NCI-H82 treated with DMSO at 0.1 percent for 48 hours (cell line): Measurements from ENCODE around the gene LRRN4.
A peak's percentile ranks its signal among the peaks of the same experiment; 100 is the strongest.
"Not testable (repeated sequence)": the region's sequence is repeated elsewhere in the genome, so short reads cannot be mapped to it uniquely, and the experiment has no call there.

Experiments used
- DNase-seq: peaks from one replicate; lab custom pipeline; 2025; ENCODE audit not compliant: unreplicated experiment; lab: John Stamatoyannopoulos, UW

The LRRN4 gene

DNA sequence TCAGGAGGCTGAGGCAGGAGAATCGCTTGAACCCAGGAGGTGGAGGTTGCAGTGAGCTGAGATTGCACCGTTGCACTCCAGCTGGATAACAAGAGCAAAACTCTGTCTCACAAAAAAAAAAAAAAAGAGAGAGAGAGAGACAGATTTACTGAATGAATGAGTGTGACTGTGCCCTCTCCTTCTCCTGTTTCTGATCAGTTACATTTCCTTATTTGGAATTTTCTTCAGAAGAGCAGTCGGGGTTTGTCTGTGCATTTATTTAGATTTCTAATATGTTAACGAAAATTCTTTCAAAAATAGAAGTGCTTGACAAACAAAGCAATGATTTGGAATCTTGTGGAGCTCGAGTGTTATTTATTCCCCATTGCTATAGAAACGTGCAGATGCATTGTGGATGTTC, 6.4 kb upstream of the LRRN4 start:
- DNase-seq = no peak

DNA sequence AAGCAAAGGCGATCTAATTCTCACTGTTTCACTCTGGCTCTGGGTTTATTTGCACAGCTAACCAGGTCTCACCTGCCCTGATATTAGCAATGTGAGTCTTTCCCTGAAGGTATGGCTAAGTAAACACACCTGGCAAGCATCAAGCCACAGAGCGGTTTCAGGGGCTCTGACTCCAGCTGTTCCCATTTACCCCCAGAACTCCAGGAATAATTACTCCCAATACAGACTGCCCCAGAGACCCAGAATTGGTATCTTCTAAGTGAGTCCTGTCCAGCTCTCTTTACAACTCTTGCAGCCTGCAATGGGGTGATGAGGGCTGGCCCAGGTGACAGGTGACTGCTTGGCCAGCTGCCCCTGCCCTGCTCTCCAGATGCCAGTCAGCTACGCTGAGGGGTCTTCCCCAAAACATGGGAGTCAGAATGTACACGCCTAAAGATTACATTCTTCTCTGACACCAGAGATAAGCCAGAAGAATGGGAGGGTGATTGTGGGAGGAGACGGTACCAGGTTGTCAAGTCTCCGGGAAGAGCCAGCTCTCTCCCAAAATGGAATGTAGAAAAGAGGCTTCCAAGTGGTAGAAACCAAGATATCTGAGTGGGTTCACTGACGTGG, 4.9 kb upstream of the LRRN4 start:
- no peak for DNase-seq

DNA sequence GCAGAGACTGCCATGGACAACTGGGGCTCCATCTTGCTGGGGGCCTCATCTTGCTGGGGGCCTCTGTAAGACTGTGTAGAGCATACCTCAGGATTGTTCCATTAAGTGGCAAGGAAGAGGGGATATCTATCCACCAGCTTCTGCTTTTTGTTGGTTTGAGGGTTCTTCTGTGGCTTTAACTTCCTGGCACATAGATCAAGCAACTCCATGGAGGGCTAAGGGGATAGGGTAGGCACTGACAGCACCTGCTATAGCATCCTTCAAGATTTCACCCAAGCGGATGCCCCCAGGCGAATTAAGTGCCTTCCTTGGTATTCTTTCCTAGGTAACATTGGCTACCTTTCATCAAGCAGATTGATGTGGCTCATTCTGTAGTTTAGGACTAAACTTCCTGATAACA, 3.8 kb upstream of the LRRN4 start:
- DNase-seq = no peak

DNA sequence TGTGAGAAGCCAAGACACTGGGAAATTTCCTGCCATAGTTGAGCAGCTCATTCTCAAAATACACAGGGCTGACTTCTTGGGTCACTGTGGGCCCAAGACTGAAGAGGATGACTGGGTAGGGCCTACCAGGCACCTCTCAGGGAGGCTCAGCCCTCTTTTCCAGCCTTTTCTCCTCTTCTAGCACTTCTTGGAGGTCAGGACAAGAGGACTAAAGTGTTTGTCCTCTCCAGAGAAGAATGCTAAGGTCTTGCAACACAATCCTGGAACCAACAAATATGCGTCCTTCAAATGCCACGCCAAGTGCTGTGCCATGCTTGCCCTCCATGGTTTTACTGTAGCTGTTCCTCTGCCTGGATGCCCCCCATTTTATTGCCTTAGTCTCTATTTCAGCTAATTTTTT, 3.3 kb upstream of the LRRN4 start:
- DNase-seq = no peak

DNA sequence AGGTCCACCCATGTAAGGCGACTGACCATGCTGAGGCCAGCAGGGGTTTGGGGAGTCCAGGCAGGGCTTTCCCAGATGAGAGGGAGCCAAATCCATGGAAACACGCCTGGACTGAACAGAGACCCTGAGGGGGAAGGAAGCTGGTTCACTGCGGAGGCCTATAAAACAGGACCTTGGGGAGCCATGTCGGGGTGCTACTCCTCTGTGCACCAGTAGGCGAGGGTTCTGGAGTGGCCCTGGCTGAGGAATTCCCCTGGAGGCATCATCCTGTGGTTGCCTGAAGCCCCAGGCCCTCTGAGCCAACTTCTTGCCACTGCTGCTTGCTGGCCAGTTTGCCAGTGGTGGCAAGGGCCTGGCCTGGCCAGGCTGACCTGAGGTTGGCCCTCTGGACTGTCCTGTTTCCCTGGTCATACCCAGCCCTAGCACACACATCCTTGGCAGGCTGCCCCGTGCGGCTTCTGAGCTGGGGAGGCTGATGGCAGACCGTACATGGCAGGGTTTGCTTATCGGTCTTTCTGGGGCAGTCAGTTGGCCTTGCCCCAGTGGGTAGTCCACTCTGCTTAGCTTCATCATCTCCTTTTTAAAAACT, 2.2 kb upstream of the LRRN4 start:
- DNase-seq = no peak

DNA sequence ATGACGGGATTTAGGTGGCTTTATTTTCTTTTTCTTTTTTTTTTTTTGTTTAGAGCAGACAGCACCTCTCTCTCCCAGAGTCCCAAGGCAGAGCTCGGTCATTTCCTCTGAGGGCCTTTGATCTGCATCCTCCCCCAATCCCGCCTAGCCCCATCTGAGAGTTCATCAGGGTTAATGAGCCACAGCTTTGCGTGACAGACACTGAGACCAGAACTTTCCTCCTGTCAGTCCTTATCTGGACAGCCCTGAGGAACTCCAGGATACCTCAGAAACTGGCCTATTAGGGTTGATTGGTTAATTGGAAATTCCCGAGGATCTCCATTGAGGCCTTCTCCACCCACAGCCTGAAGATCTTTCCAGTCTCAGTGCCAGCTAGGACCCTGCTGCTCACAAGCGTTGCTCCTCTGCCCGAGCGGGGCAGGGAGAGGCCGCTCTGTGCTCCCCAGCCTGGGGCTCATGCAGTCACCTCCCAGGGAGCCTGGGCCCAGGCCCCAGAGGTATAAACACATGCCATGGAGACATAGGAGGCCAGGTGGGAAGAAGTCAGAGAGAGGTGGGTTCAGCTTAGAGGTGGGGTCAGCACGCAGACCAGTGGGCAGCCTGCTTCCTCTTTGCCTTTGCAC, 1.4 kb upstream of the LRRN4 start:
- DNase-seq = no peak

DNA sequence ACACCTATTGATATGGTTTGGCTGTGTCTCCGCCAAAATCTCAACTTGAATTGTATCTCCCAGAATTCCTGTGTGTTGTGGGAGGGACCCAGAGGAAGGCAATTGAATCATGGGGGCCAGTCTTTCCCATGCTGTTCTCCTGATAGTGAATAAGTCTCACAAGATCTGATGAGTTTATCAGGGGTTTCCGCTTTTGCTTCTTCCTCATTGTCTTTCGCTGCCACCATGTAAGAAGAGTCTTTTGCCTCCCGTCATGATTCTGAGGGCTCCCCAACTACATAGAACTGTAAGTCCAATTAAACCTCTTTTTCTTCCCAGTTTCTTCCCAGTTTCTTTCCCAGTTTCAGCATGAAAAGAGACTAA, 810 bp upstream of the LRRN4 start:
- DNase-seq = not testable (repeated sequence)

DNA sequence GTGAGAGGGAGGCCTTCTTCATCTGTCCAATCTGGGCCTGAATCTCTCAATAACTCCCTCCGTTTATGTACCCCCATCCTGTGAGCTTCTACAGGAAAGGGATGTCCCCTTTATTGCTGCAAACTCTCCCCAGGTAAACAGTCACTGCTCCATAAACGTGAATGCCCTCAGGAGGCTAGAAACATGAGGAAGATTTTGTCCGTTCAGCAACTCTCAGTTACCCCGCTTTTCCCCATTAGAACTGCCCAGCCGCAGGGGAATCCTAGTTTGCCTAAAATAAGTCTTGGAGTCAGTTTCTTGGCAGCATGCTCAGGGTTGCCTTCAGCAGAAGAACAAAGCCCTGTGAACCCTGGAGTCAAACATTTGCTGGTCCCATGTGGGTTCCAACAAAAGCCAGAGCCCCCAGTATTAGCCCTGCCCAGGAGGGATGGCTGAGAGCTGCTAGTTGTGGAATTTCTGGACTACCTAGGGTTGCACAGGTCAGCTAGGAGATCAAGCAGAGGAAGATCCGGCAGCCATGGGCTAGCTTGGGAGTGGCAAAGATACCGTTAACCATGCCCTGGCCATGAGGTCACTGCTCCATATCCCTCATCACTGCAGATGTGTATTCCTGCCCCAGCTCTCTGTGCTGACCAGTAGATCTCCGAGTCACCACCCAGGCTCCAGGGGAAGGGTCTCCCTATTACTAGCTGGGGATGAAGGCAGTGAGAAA, 640 bp downstream of the LRRN4 start:
- DNase-seq = no peak

DNA sequence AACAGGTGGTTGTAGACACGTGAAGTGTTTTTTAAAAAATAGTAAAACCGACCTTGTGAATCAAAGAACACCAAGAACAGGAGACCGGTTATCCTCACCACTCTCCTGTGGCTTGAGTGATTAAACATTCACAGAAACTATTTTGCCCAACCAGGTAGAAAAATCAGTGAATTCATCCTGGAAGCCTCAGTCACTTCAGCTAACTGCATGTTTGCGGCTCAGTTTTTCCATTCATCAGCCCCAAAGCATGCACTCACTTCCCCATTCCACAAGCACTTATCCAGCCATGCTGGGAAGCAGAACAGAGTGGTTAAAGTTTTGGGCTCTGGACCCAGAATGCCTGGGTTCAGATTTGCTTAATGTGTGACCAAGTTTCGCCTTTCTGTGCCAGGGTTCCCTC, 2.4 kb downstream of the LRRN4 start:
- no peak for DNase-seq

DNA sequence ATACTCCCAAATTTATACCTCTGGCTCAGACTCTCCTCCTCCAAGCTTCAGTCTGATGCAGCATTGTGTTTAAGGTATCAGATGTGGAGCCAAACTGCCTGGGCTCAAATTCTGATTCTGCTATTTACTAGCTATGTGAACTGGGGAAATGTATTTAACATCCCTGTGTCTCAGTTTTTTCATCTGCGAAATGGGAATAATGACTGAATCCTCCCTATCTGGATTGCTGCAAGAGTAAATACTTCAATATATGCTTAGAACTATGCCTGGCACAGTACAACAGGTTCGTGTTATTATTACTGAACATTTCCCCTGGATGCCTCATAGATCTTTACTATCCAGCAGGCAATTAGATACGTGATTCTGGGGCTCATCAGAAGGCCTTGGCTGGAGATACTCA, 5.5 kb downstream of the LRRN4 start:
- DNase-seq = no peak

DNA sequence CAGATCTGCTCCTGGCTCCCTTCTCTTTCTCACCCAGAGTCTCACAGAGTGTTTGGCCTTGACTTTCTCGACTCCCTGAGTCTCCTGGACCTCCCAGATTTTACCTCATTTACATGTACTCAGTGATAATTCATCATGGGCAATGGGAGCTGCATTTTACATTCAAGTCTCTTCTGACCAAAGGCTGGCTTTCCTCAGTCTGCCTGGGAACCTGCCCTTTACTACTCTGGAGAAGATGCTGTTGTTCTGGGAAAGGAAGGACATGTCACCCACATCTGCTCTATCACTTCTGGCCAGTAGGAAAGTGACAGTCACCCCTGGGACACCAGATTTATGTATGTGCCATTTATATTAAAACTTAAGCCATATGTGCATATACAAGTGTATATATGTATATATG, 7.4 kb downstream of the LRRN4 start:
- no peak for DNase-seq

DNA sequence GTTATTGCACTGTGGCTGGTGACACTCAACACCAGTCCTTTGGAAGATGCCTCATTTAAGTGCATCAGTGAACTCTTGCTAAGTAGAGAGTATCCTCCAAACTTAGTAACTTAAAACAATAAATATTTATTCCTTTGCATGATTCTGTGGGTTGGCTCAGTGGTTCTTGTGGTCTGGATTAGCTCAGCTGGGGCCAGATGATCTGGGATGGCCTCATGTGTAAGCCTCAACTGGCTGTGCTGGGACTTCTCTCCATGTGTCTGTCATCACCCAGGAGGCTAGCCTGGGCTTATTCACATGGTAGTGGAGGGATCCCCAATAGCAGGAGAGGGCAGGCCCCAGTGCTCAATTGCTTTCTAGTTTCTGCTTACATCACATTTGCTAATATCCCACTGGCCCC, 8.3 kb downstream of the LRRN4 start:
- no peak for DNase-seq

DNA sequence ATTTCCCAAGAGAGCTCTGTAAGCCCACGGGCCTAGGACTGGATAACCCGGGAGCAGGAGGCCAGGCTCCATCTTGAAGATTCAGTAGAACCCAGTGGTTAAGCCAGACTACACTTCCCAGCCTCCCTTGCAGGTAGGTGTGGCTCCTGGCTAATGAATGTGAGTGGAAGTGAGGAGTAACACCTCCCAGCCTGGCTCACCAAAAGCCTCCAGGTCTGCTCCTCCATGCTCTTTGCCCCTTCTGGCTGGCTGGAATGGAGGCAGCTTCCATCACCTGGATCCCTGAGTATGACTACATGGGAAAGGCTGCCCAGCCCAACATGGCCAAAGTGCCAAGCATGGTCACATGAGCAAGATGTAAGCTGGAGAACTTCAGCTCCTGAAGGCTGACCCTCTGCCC, 9.7 kb downstream of the LRRN4 start:
- no peak for DNase-seq

DNA sequence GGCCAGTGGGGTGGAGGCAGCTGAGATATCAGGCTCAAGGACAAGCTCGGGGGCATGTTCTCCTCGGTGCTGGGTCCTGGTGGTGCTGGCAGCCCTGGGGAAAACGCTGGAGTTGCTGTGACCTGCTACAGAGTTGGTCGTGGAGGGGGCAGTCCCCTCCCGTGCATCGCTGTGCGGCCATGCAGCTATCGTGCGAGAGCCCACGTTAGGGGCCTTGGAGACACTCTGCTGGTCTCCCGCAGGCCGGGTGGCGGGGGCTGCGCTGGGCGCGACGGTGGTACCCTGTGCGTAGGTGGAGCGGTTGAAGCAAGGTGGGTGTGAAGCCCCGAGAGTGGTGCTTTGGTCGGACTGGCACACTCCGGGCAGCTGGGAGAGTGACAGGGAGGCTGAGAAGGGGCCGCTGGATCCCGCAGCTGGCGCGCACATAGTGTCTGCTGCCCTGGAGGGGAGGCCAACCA, 12.0 kb downstream of the LRRN4 start:
- no peak for DNase-seq

DNA sequence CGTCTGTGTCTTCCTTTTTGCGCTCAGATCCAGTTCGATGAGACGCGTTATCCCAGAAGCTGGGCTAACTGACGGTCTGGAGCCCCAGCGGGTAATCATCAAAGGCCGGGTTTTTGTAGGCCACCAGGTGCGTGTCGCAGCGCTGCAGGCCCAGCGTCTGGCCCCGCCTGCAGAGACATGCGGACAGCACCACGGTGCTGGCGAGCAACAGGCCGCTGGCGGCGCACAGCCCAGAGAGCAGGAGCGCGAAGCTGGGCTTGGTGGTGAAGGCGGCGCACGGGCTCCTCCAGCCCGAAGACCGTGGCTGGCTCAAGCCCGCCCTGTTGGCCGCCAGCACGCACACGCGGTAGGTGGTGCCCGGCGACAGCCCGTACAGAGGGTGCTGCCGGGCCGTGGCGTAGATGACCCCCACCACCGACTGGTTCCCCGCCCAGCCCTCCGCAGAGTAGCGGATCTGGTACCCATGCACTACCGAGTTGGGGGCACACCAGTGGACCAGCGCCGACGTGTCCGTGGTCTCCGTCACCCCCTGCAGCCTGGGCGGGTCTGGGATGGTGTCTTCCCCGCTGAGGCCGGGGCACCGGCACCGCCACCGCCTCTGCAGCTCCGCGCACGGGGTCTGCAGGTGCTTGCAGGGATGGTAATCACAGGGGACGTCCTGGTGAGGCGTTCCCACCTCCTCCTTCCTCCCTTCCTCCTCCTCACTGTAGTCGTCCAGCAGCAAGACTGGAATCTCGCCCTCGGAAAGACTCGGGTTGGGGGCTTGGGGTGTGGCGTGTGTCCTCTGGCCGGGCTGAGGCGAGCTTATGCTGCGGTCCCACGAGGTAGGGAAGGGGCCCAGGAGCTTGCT, 12.7 kb downstream of the LRRN4 start:
- DNase-seq = no peak

DNA sequence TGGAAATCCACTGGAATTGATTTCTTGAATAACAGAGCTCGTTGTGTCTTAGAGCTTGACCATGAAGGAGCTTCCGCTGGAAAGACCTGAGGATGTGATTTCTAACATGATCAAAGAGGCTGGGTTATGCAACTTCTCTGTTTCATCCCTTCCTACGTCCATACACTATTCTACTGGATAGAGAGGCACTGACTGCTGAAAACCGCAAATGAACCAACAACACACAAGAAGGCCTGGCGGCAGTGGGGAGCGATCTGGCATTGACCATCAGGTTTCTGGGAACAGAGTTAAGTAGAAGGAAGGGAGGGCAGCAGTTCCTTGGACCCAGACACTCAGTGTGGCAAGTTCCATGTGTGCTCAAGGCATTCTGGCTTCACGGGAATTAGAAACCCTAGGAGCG, 13.3 kb downstream of the LRRN4 start:
- DNase-seq = no peak

DNA sequence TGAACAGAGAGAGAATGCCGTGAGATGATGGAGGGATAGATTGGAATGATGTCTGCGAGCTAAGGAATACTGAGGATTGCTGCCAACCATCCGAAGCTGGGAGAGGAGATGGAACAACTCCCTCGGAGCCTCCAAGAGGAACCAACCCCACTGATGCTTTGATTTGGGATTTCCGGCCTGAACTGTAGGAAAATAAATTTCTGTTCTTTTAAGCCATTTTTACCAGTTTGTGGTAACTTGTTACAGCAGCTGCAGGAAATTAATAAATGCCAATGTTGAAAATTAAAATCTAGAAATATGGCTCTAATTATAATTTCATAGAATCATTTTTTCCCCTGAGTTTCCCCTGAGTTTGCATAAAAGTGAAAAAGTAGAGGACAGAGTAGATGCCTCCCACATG, 14.1 kb downstream of the LRRN4 start:
- DNase-seq = no peak

DNA sequence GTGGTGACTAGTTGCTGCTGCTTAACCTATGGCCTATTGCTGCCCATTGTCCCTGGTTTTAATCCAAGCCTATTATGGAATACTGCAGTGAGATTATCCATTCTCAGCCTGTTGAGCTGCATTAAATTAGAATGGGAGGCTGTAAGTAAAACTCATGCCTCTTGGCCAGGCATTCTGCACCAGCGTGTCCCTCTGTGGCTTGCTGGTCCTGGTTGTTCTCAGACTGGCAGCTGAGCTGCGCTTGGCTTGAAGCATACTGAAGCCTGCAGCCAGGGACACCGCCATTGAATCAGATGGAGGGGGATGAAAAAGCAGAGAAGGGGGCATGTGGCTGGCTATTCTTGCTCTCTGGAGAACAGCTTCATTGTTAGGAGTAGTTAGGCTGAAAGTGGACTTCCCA, 15.6 kb downstream of the LRRN4 start:
- peak; percentile 46 for DNase-seq

DNA sequence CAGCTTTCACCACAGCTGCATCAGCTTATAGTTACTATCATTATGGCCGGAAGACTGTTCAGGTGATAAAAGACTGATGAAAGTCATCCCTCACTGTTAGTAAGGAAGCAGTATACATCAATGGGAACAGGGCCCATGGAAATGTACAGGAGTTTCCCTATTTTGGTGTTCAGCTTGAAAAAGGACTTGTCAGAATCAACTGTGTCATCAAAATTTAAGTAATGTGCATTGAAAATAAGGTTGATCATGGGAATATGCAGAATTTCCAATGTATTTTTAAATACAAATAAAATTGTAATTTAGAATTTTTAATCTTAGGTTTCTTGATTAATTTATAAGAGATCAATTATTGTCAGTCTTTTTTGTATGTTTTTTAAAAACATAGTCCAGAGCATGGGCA, 16.8 kb downstream of the LRRN4 start:
- DNase-seq = no peak

DNA sequence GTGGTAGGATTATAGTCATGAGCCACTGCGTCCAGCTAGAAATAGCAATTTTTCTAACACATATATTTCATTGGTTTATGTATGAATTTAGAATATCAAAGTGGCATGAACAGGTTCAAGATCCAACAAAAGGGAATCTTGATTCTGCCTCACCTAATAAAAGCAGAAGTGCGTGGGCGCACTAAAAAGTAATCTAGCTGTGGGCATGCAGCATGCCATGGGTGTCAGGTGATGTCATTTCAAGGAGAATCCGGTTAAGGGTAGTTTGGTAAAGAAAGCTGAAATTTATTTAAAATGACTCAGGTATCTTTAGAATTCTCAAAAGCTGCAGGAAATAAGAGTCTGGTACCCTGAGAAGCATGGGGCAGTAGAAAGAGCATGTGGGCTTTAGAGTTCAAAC, 17.6 kb downstream of the LRRN4 start:
- no peak for DNase-seq
